Esophagus squamous epithelium (tissue), 5 donors: ENCODE results near the gene SPECC1L. TPM values are rescaled to one million over a fixed set of nuclear protein-coding genes. Genes with fewer than 3 reads are reported as not detected.

Experiments used
- DNase-seq: peaks from one replicate; lab custom pipeline; 2025; lab: John Stamatoyannopoulos, UW
- H3K27ac ChIP-seq, 4 donors: fragments of 200-600 bp; sonication (generic); one replicate each; pipeline ENCODE4 v1.5.1; 2016 to 2019; ENCODE audit warnings: mild to moderate bottlenecking in 1 of 4
- H3K27me3 ChIP-seq, 4 donors: fragments of 200-600 bp; sonication (generic); 1 replicate in 3 of 4; 2 replicates in 1 of 4; pipeline versions ENCODE4 v1.5.1 to v1.6.0; 2017 to 2021; ENCODE audit warnings: antibody characterized with exemption in 1 of 4
- H3K36me3 ChIP-seq, 3 donors: fragments of 200-600 bp; sonication (generic); one replicate each; pipeline ENCODE4 v1.5.1; 2016 to 2019
- H3K4me1 ChIP-seq, 3 donors: fragments of 200-600 bp; sonication (generic); one replicate each; pipeline ENCODE4 v1.5.1; 2017 to 2019
- H3K4me3 ChIP-seq, 4 donors: fragments of 200-600 bp; sonication (generic); 1 replicate in 3 of 4; 2 replicates in 1 of 4; pipeline ENCODE4 v1.5.1; 2016 to 2019; ENCODE audit warnings: mild to moderate bottlenecking in 2 of 4, moderate library complexity in 1 of 4
- H3K9me3 ChIP-seq, 3 donors: fragments of 200-600 bp; sonication (generic); one replicate each; pipeline ENCODE4 v1.5.1; 2016 to 2019
- CTCF ChIP-seq, 6 experiments: fragments of 450-650 bp in 4 of 6; fragments of 200-600 bp in 2 of 6; sonication (generic) in 2 of 6; IDR thresholded peaks; one replicate each; pipeline ENCODE4 v1.5.1; 2016 to 2019; ENCODE audit warnings: antibody characterized with exemption in 6 of 6, mild to moderate bottlenecking in 4 of 6, moderate library complexity in 4 of 6
- POLR2A ChIP-seq, 4 donors: fragments of 450-650 bp; IDR thresholded peaks; one replicate each; pipeline ENCODE4 v1.6.1; 2017; ENCODE audit warnings: antibody characterized with exemption in 4 of 4, mild to moderate bottlenecking in 4 of 4, moderate library complexity in 3 of 4
- WGBS, 2 donors: methylation state at CpG; one replicate each; pipeline ENCODE4 v1.1.5; 2018; 5-methylcytosine and 5-hydroxymethylcytosine counted together
- intact Hi-C: fragments of 100-400 bp; cut with DNase I; formaldehyde crosslinking; loops from one replicate; pipeline ENCODE4 v1.15.0; 2022
- total RNA-seq, 4 donors: library from RNA; depleted of rRNA; stranded (reverse); fragments of >200 nt; gene quantifications; one replicate each; pipeline ENCODE4 v1.1.0, GENCODE V29; 2016
- donor health status: DM: yes; HTN: yes; CAD: no.

Gene SPECC1L
- total RNA-seq, 4 donors from 2014 or later = 21.4 to 31.9 (median 27.7) TPM

DNA sequence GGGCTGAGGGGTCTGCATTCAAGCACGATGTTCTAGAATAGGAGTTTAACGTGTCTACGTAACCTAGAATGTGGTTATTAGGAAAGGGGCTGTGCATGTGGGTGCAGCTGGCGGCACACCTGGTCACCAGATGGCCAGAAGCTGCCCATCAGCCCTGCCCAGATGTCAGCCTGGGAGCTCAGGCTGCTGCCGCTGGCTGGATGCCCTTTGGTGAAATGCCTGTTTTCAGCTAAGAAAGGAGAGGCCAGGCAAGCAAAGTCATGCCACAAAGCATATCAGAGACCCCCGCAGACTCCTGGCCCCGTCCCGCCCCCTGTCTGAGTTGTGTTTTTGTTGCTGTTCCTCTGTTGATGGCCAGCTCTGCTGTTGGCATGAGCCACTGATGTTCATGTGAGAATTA is 145.5 kb downstream of the SPECC1L start:
- 90 to 93% methylated on average over 2 to 7 of the region's 8 CpGs for WGBS, 2 donors
- intact Hi-C loops = no loop called here
- no peaks in the 10 kb centered on the region for H3K9me3 ChIP-seq
- H3K27ac ChIP-seq = no peak overlapping the region
- no peaks in the 10 kb centered on the region for H3K27me3 ChIP-seq
- peaks cover 6 to 27% (median 18%) of the 10 kb centered on the region in 3 donors for H3K4me1 ChIP-seq
- H3K4me3 ChIP-seq = no peak overlapping the region
- no peak for DNase-seq
- peaks cover 8 to 73% (median 16%) of the 10 kb centered on the region in 3 donors for H3K36me3 ChIP-seq
- TF ChIP-seq POLR2A (IDR thresholded peaks at IDR 0.05) = no peak
- TF ChIP-seq CTCF (IDR thresholded peaks at IDR 0.05) = no peak

- TF ChIP-seq CTCF (IDR thresholded peaks at IDR 0.05) = no peak
- no peak for TF ChIP-seq POLR2A (IDR thresholded peaks at IDR 0.05)
- 80 to 86% methylated on average over 1 to 4 of the region's 6 CpGs for WGBS, 2 donors
- peaks cover 6 to 32% (median 18%) of the 10 kb centered on the region in 3 donors for H3K4me1 ChIP-seq
- peaks cover 0 to 4% (median 0%) of the 10 kb centered on the region in 4 donors for H3K27me3 ChIP-seq
- H3K9me3 ChIP-seq = no peaks in the 10 kb centered on the region
- no peak overlapping the region for H3K4me3 ChIP-seq
- intact Hi-C loops = no loop called here
- no peak for DNase-seq
- no peak overlapping the region for H3K27ac ChIP-seq
- H3K36me3 ChIP-seq = peaks cover 8 to 68% (median 16%) of the 10 kb centered on the region in 3 donors
These were observed 146.0 kb downstream of the SPECC1L start for GRCh38 chr22:24416611-24417010.

DNA sequence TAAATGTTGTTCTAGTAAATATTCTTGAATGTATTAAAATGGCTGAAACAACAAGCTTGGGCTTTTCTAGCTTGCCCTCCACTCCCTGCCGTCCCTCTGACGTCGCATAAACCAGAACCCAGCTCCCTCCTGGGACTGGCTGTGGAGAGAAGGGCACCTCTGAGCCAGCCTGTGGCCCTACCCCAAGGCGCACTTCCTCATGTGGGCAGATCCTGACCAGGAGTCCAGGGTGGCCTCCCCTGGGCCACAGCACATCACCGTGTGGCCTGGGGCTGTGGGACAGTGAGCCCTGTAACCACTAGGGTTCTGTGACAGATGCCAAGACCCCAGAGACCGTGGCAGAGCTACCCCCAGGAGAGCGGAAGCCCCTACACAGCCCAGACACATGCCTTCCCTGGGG is 146.6 kb downstream of the SPECC1L start:
- no peak for TF ChIP-seq POLR2A (IDR thresholded peaks at IDR 0.05)
- TF ChIP-seq CTCF (IDR thresholded peaks at IDR 0.05) = no peak
- 76 to 88% methylated on average over 2 to 3 of the region's 7 CpGs for WGBS, 2 donors
- no peaks in the 10 kb centered on the region for H3K9me3 ChIP-seq
- H3K4me3 ChIP-seq = no peak overlapping the region
- intact Hi-C loops = no loop called here
- peaks cover 0 to 8% (median 0%) of the 10 kb centered on the region in 4 donors for H3K27me3 ChIP-seq
- no peak for DNase-seq
- H3K27ac ChIP-seq = no peak overlapping the region
- peaks cover 8 to 62% (median 10%) of the 10 kb centered on the region in 3 donors for H3K36me3 ChIP-seq
- H3K4me1 ChIP-seq = peaks cover 6 to 32% (median 18%) of the 10 kb centered on the region in 3 donors

GRCh38 chr22:24417901-24418641 is 147.4 kb downstream of the SPECC1L start:
- Histone ChIP-seq H3K4me3 (no peak overlapping the region), H3K4me1 (peaks cover 6 to 32% (median 18%) of the 10 kb centered on the region in 3 donors), H3K9me3 (no peaks in the 10 kb centered on the region), H3K27me3 (peaks cover 0 to 16% (median 0%) of the 10 kb centered on the region in 4 donors), H3K36me3 (peaks cover 6 to 54% (median 8%) of the 10 kb centered on the region in 3 donors), H3K27ac (no peak overlapping the region)
- DNase-seq = no peak
- intact Hi-C loops = no loop called here
- TF ChIP-seq POLR2A (IDR thresholded peaks at IDR 0.05) (no peak), CTCF (IDR thresholded peaks at IDR 0.05) (no peak)
- WGBS, 2 donors = 56 to 100% methylated on average over 3 of the region's 16 CpGs

- 35 to 40% methylated on average over 4 to 8 of the region's 16 CpGs for WGBS, 2 donors
- no peak for TF ChIP-seq POLR2A (IDR thresholded peaks at IDR 0.05)
- no peak for TF ChIP-seq CTCF (IDR thresholded peaks at IDR 0.05)
- Histone ChIP-seq H3K9me3 (no peaks in the 10 kb centered on the region), H3K4me3 (no peak overlapping the region), H3K27me3 (peaks cover 0 to 25% (median 0%) of the 10 kb centered on the region in 4 donors), H3K4me1 (peaks cover 8 to 41% (median 21%) of the 10 kb centered on the region in 3 donors), H3K27ac (no peak overlapping the region), H3K36me3 (peaks cover 6 to 45% (median 8%) of the 10 kb centered on the region in 3 donors)
- DNase-seq = no peak
- intact Hi-C loops = no loop called here
These were observed 148.3 kb downstream of the SPECC1L start for GRCh38 chr22:24418786-24419474.
